Endothelial cell of umbilical vein (primary cell): ENCODE measurements around the gene ARHGEF6. TPM values are rescaled to one million over a fixed set of nuclear protein-coding genes. Genes with fewer than 3 reads are reported as not detected.

Experiments
- BruUV-seq: library from RNA; stranded (reverse); fragments of 400-500 nt; replicated peaks from 2 replicates; lab custom pipeline; 2021; lab: Mats Ljungman, UMichigan
- CTCF ChIA-PET: fragments of 300-600, 350-600 bp; sonication (Branson Sonifier 250); formaldehyde crosslinking; loops from one replicate; lab custom pipeline; 2021; ENCODE audit warnings: antibody characterized with exemption, inconsistent platforms; lab: Charles Lee
- POLR2A ChIA-PET: fragments of 300-600, 350-600 bp; sonication (Branson Sonifier 250); formaldehyde crosslinking; loops from one replicate; lab custom pipeline; 2021; ENCODE audit warnings: antibody characterized with exemption, inconsistent platforms; lab: Charles Lee
- DNase-seq: peaks from one replicate; pipeline ENCODE4 v3.0.0-alpha.2; 2011; ENCODE audit warnings: low read depth, low spot score
- FAIRE-seq: peaks from 2 replicates; lab custom pipeline; 2011; peaks lifted over from hg19 to GRCh38; lab: Jason Lieb, UNC
- H2AFZ ChIP-seq: 2 replicates; pipeline ENCODE4 v1.6.0; 2012; ENCODE audit warnings: low read depth, low read length, control low read depth, inconsistent platforms
- H3K27ac ChIP-seq: 2 replicates; pipeline ENCODE4 v1.5.1; 2011; ENCODE audit warnings: low read depth, mild to moderate bottlenecking, control low read depth, low read length, moderate library complexity; ENCODE audit not compliant: insufficient read depth
- H3K27me3 ChIP-seq, 2 experiments: 2 replicates each; pipeline versions ENCODE4 v1.6.0 to v1.6.1; 2011; ENCODE audit warnings: low read length in 2 of 2, mixed read lengths in 1 of 2; ENCODE audit not compliant: control insufficient read depth in 2 of 2, insufficient read depth in 2 of 2
- H3K36me3 ChIP-seq, 2 experiments: 2 replicates in 1 of 2; 3 replicates in 1 of 2; pipeline ENCODE4 v1.5.1; 2011; ENCODE audit warnings: low read length in 2 of 2, mild to moderate bottlenecking in 1 of 2, moderate library complexity in 1 of 2; ENCODE audit not compliant: control insufficient read depth in 2 of 2, insufficient read depth in 2 of 2; ENCODE audit errors: extremely low read depth in 1 of 2
- H3K4me1 ChIP-seq: 3 replicates; pipeline ENCODE4 v1.5.1; 2011; ENCODE audit warnings: mild to moderate bottlenecking, low read length; ENCODE audit not compliant: control insufficient read depth, insufficient read depth; ENCODE audit errors: extremely low read depth
- H3K4me2 ChIP-seq: 2 replicates; pipeline ENCODE4 v1.6.1; 2011; ENCODE audit warnings: low read length, control low read depth, mixed read lengths; ENCODE audit not compliant: insufficient read depth
- H3K4me3 ChIP-seq, 3 experiments: fragments of 200-600 bp in 1 of 3; sonication (generic), shearing (Covaris generic) in 1 of 3; replicated peaks in 1 of 3; 2 replicates each; pipeline ENCODE4 v1.5.1; 2011 to 2016; ENCODE audit warnings: control low read depth in 3 of 3, low read length in 3 of 3, mild to moderate bottlenecking in 2 of 3, inconsistent platforms in 1 of 3, low read depth in 1 of 3, moderate library complexity in 1 of 3; ENCODE audit not compliant: insufficient read depth in 1 of 3
- H3K79me2 ChIP-seq: 2 replicates; pipeline ENCODE4 v1.6.0; 2012; ENCODE audit warnings: low read length, inconsistent platforms; ENCODE audit not compliant: control insufficient read depth, insufficient read depth
- H3K9ac ChIP-seq: replicated peaks from 2 replicates; pipeline ENCODE3; 2011; ENCODE audit warnings: low read length, control low read depth; ENCODE audit not compliant: insufficient read depth; ENCODE audit errors: extremely low read depth
- H3K9me1 ChIP-seq: replicated peaks from 3 replicates; pipeline ENCODE4 v1.6.0; 2011; ENCODE audit warnings: mild to moderate bottlenecking, low read length; ENCODE audit not compliant: control insufficient read depth, insufficient read depth; ENCODE audit errors: extremely low read depth
- H3K9me3 ChIP-seq: replicated peaks from 2 replicates; pipeline ENCODE4 v1.5.1; 2012; ENCODE audit warnings: low read length, inconsistent platforms; ENCODE audit not compliant: control insufficient read depth, insufficient read depth
- H4K20me1 ChIP-seq: replicated peaks from 2 replicates; pipeline ENCODE3; 2011; ENCODE audit warnings: mild to moderate bottlenecking, low read length; ENCODE audit not compliant: control insufficient read depth, insufficient read depth; ENCODE audit errors: extremely low read depth
- CTCF ChIP-seq, 2 donors: IDR thresholded peaks; 1 replicate in 1 of 2; 2 replicates in 1 of 2; pipeline ENCODE4 v1.5.1; 2011; ENCODE audit warnings: low read length in 2 of 2, mild to moderate bottlenecking in 2 of 2, moderate library complexity in 2 of 2, control low read depth in 1 of 2, inconsistent platforms in 1 of 2, low read depth in 1 of 2; ENCODE audit not compliant: insufficient read depth in 1 of 2; ENCODE audit errors: extremely low read depth in 1 of 2
- EZH2 ChIP-seq: IDR thresholded peaks from 2 replicates; pipeline ENCODE4 v1.6.1; 2012; ENCODE audit warnings: borderline replicate concordance, low read depth, mild to moderate bottlenecking, moderate library complexity, low read length, inconsistent platforms; ENCODE audit not compliant: severe bottlenecking
- FOS ChIP-seq: IDR thresholded peaks from 2 replicates; pipeline ENCODE4 v1.6.1; 2011; ENCODE audit warnings: mild to moderate bottlenecking, low read length, moderate library complexity, borderline replicate concordance; ENCODE audit not compliant: insufficient read depth
- GATA2 ChIP-seq: IDR thresholded peaks from 2 replicates; pipeline ENCODE4 v1.7.0; 2011; ENCODE audit warnings: low read depth, mild to moderate bottlenecking, moderate library complexity, mixed read lengths, low read length; ENCODE audit not compliant: insufficient read length, insufficient read depth
- JUN ChIP-seq: IDR thresholded peaks from 2 replicates; pipeline ENCODE4 v1.6.1; 2011; ENCODE audit warnings: borderline replicate concordance, low read depth; ENCODE audit not compliant: insufficient read length, insufficient read depth
- MAX ChIP-seq: IDR thresholded peaks from 2 replicates; pipeline ENCODE4 v1.6.1; 2011; ENCODE audit not compliant: insufficient read depth, insufficient read length
- MYC ChIP-seq: IDR thresholded peaks from one replicate; pipeline ENCODE4 v1.6.1; 2011; ENCODE audit warnings: mild to moderate bottlenecking, low read depth, low read length
- POLR2A ChIP-seq: IDR thresholded peaks from 2 replicates; pipeline ENCODE4 v1.6.1; 2012; ENCODE audit warnings: low read depth, mild to moderate bottlenecking, control low read depth, low read length
- POLR2AphosphoS5 ChIP-seq: IDR thresholded peaks from 2 replicates; pipeline ENCODE4 v1.6.1; 2012; ENCODE audit warnings: low read depth, mild to moderate bottlenecking, control low read depth, low read length, moderate library complexity; ENCODE audit not compliant: insufficient read depth
- dilution Hi-C: fragments of 300-500 bp; cut with MboI; formaldehyde crosslinking; loops from one replicate; pipeline ENCODE4 v1.15.0; 2019; ENCODE audit warnings: low sequenced_read_pairs; ENCODE audit not compliant: extremely low pct_ligation_motif_present
- intact Hi-C: fragments of 100-400 bp; cut with micrococcal nuclease; formaldehyde crosslinking; loops from one replicate; pipeline ENCODE4 v1.10.0; 2022
- polyA plus RNA-seq, 4 experiments: library from polyadenylated mRNA; depleted of rRNA in 3 of 4; stranded (reverse) in 3 of 4; unstranded in 1 of 4; fragments of >200 nt; gene quantifications; 2 replicates each; pipeline versions ENCODE4 v1.2.1 to v1.2.3, GENCODE V29; 2011 to 2012; ENCODE audit warnings: missing spikeins in 1 of 4
- total RNA-seq: library from RNA; stranded (reverse); gene quantifications from 2 replicates; pipeline ENCODE4 v1.2.3, GENCODE V29; 2021

The ARHGEF6 gene
- total and polyA plus RNA-seq, 2 donors (not counting 3 experiments of a cell fraction or from before 2014, with no cell fraction given) = 4.9 to 6.4 TPM

- ChIA-PET CTCF (no interaction called here), POLR2A (no interaction called here)
- dilution Hi-C loops = no loop called here
Measured at GRCh38 chrX:136728393-136728792, 52.3 kb downstream of the ARHGEF6 start.

More at GRCh38 chrX:136728393-136728792, 52.3 kb downstream of the ARHGEF6 start:
- Histone ChIP-seq H3K4me1 (no peaks in the 10 kb centered on the region), H3K27me3 (no peaks in the 10 kb centered on the region), H3K4me3 (no peak overlapping the region), H3K4me2 (no peak overlapping the region), H2AFZ (no peak overlapping the region), H4K20me1 (no peaks in the 10 kb centered on the region), H3K36me3 (no peaks in the 10 kb centered on the region), H3K79me2 (no peaks in the 10 kb centered on the region), H3K27ac (no peak overlapping the region), H3K9ac (no peak overlapping the region), H3K9me1 (no peaks in the 10 kb centered on the region), H3K9me3 (no peaks in the 10 kb centered on the region)
- no TSS peak for BruUV-seq
- TF ChIP-seq GATA2 = no peak
- TF ChIP-seq JUN = no peak
- no peak for TF ChIP-seq EZH2
- TF ChIP-seq CTCF (IDR thresholded peaks at IDR 0.05; ENCODE audit: extremely low read depth in 1 of 2, insufficient read depth in 1 of 2, low read depth in 1 of 2, low read length in 2 of 2) = no peak
- TF ChIP-seq MYC = no peak
- no peak for TF ChIP-seq MAX
- no peak for TF ChIP-seq FOS
- TF ChIP-seq POLR2A = no peak
- TF ChIP-seq POLR2AphosphoS5 = no peak
- DNase-seq (no peak), FAIRE-seq (no peak)
- intact Hi-C loops = no loop called here
